GM12878 (cell line): Measurements from ENCODE around the gene ULK4. TPM values are rescaled to one million over a fixed set of nuclear protein-coding genes. Genes with fewer than 3 reads are reported as not detected.

Experiments used
- ATAC-seq: fragments of 200-7000 bp; cut with Tn5 transposase; 3 replicates; pipeline ENCODE4 v1.9.1; 2020; ENCODE audit warnings: mild to moderate bottlenecking, moderate library complexity
- BruUV-seq: library from RNA; stranded (reverse); fragments of 400-500 nt; replicated peaks from 2 replicates; lab custom pipeline; 2021; lab: Mats Ljungman, UMichigan
- CTCF ChIA-PET: fragments of 300-600 bp; sonication (Branson Sonifier 250); formaldehyde crosslinking; extraction: SDS; loops from one replicate; lab custom pipeline; 2021; ENCODE audit warnings: inconsistent platforms; lab: Yijun Ruan, JAX
- POLR2A ChIA-PET: fragments of 350-600 bp; formaldehyde crosslinking; extraction: SDS; loops from one replicate; lab custom pipeline; 2021; ENCODE audit warnings: inconsistent platforms; lab: Charles Lee
- RAD21 ChIA-PET: fragments of 300-600 bp; sonication (Branson Sonifier 250); formaldehyde crosslinking; loops from one replicate; lab custom pipeline; 2023; ENCODE audit warnings: antibody characterized with exemption; ENCODE audit not compliant: unreplicated experiment; lab: Charles Lee
- SMC1A ChIA-PET: fragments of 300-600 bp; sonication (Branson Sonifier 250); formaldehyde crosslinking; loops from one replicate; lab custom pipeline; 2023; ENCODE audit not compliant: unreplicated experiment, uncharacterized antibody; lab: Charles Lee
- DNase-seq: peaks from one replicate; pipeline ENCODE4 v3.0.0-alpha.2; 2011; ENCODE audit warnings: low read depth, low spot score
- FAIRE-seq: peaks from 3 replicates; lab custom pipeline; 2011; peaks lifted over from hg19 to GRCh38; lab: Jason Lieb, UNC
- H2AFZ ChIP-seq: 2 replicates; pipeline ENCODE4 v1.6.0; 2011; ENCODE audit warnings: low read depth, low read length, control low read depth; ENCODE audit not compliant: control insufficient read depth
- H3K27ac ChIP-seq: 2 replicates; pipeline ENCODE4 v1.5.1; 2011; ENCODE audit warnings: control low read depth; ENCODE audit not compliant: control insufficient read depth, insufficient read depth
- H3K27me3 ChIP-seq, 2 experiments: replicated peaks in 1 of 2; 2 replicates each; pipeline versions ENCODE4 v1.6.0 to v1.6.1; 2011; ENCODE audit warnings: low read length in 1 of 2; ENCODE audit not compliant: control insufficient read depth in 2 of 2, insufficient read depth in 2 of 2
- H3K36me3 ChIP-seq, 2 experiments: 2 replicates each; pipeline ENCODE4 v1.5.1; 2011; ENCODE audit warnings: low read length in 1 of 2; ENCODE audit not compliant: control insufficient read depth in 2 of 2, insufficient read depth in 2 of 2
- H3K4me1 ChIP-seq: 2 replicates; pipeline ENCODE4 v1.6.1; 2011; ENCODE audit warnings: mild to moderate bottlenecking, low read length, moderate library complexity, mixed read lengths; ENCODE audit not compliant: control insufficient read depth, insufficient read depth
- H3K4me2 ChIP-seq: 2 replicates; pipeline ENCODE4 v1.6.0; 2011; ENCODE audit warnings: control low read depth; ENCODE audit not compliant: control insufficient read depth, insufficient read depth
- H3K4me3 ChIP-seq: fragments of 200-600 bp; sonication (generic); 2 replicates; pipeline ENCODE4 v1.5.1; 2016
- H3K79me2 ChIP-seq: 2 replicates; pipeline ENCODE4 v1.6.0; 2011; ENCODE audit warnings: low read length; ENCODE audit not compliant: control insufficient read depth, insufficient read depth
- H3K9ac ChIP-seq: 2 replicates; pipeline ENCODE4 v1.8.0; 2011; ENCODE audit warnings: low read length, control low read depth, mixed read lengths; ENCODE audit not compliant: control insufficient read depth, insufficient read depth
- H3K9me3 ChIP-seq: replicated peaks from 3 replicates; pipeline ENCODE4 v1.5.1; 2011; ENCODE audit warnings: mild to moderate bottlenecking, low read length; ENCODE audit not compliant: control insufficient read depth, insufficient read depth
- H4K20me1 ChIP-seq: 2 replicates; pipeline ENCODE4 v1.6.0; 2011; ENCODE audit not compliant: control insufficient read depth, insufficient read depth
- ESRRA ChIP-seq: IDR thresholded peaks from 2 replicates; pipeline ENCODE4 v1.6.1; 2012; ENCODE audit warnings: mild to moderate bottlenecking, low read length, improper control_type of control experiment
- NFYA ChIP-seq: IDR thresholded peaks from 2 replicates; pipeline ENCODE4 v1.6.1; 2011; ENCODE audit warnings: low read depth, mild to moderate bottlenecking, low read length, improper control_type of control experiment, borderline replicate concordance
- NRF1 ChIP-seq: conservative IDR thresholded peaks from 2 replicates; pipeline ENCODE4 v1.6.1; 2011; ENCODE audit warnings: mild to moderate bottlenecking, low read depth, low read length, improper control_type of control experiment
- RB1 ChIP-seq: fragments of 450-650 bp; formaldehyde crosslinking; IDR thresholded peaks from 2 replicates; pipeline ENCODE4 v1.6.1; 2017; ENCODE audit warnings: mild to moderate bottlenecking, borderline replicate concordance
- SREBF2 ChIP-seq: IDR thresholded peaks from 2 replicates; pipeline ENCODE4 v1.6.1; 2012; ENCODE audit warnings: mild to moderate bottlenecking, low read length
- YBX1 ChIP-seq: fragments of 450-650 bp; IDR thresholded peaks from 2 replicates; pipeline ENCODE4 v1.6.1; 2016; ENCODE audit warnings: antibody characterized with exemption
- whole genome bisulfite sequencing: methylation state at CpG from one replicate; pipeline ENCODE4 v1.1.6; 2016; ENCODE audit warnings: low lambda C conversion rate; ENCODE audit not compliant: insufficient replicate concordance, insufficient coverage; ENCODE audit errors: missing lambda C conversion rate; 5-methylcytosine and 5-hydroxymethylcytosine counted together
- in situ Hi-C: fragments of 300-500 bp; cut with MboI; formaldehyde crosslinking; loops from 9 replicates; pipeline ENCODE4 v1.14.3; 2018; ENCODE audit warnings: mixed read lengths
- intact Hi-C: fragments of 100-400 bp; cut with micrococcal nuclease; formaldehyde crosslinking; loops from one replicate; pipeline ENCODE4 v1.14.2; 2022; ENCODE audit not compliant: unreplicated experiment
- polyA plus RNA-seq, 11 experiments: library from polyadenylated mRNA; depleted of rRNA in 4 of 11; unstranded in 6 of 11; stranded (reverse) in 5 of 11; fragments of >200 nt; fragmentation: Nextera tagmentation in 4 of 11; fragmentation: Illumina TruSeq in 1 of 11; extraction: Ambion mirVana in 4 of 11; extraction: Trizol in 1 of 11; gene quantifications; 1 replicate in 1 of 11; 2 replicates in 10 of 11; pipeline versions ENCODE4 v1.2.1 to v1.2.3, GENCODE V29; 2011 to 2016; ENCODE audit warnings: inconsistent platforms in 2 of 11, missing spikeins in 2 of 11, low read depth in 1 of 11
- total RNA-seq, 4 experiments: library from RNA; depleted of rRNA in 3 of 4; stranded (reverse); fragments of >200 nt in 3 of 4; fragmentation: Illumina TruSeq in 1 of 4; extraction: Trizol in 1 of 4; gene quantifications; 2 replicates each; pipeline versions ENCODE4 v1.2.1 to v1.2.3, GENCODE V29; 2013 to 2021
- TF ChIP-seq, protein P1 (sequence below): fragments of 450-650 bp; conservative IDR thresholded peaks from 2 replicates; pipeline ENCODE4 v1.6.1; 2017; ENCODE audit warnings: mild to moderate bottlenecking, moderate library complexity
- TF ChIP-seq, protein P2 (sequence below): IDR thresholded peaks from 2 replicates; pipeline ENCODE4 v1.6.1; 2011; ENCODE audit warnings: mild to moderate bottlenecking, low read depth, low read length, moderate library complexity; ENCODE audit not compliant: insufficient replicate concordance

Gene ULK4
- total and polyA plus RNA-seq, 10 of the 15 experiments (the other 5 are each of a cell fraction or from before 2014, with no cell fraction given), result 3.5 to 7.6 (median 6.3) TPM

DNA sequence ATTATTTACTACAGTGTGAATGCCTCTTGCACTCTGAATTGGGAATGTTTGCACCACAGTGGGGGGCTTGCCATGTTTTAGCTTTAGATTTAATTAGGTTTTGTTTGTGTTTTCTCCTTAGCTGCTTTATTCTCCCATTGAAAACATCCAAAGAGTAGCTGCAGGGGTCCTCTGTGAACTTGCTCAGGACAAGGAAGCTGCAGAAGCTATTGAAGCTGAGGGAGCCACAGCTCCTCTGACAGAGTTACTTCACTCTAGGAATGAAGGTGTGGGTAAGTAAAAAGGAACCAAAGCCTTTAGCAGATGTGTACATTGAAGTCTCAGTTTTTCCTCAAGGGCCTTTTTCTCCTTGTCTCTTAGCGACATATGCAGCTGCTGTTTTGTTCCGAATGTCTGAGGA lies 725.7 kb downstream of the ULK4 start (continued):
- TF ChIP-seq, protein P1, sequence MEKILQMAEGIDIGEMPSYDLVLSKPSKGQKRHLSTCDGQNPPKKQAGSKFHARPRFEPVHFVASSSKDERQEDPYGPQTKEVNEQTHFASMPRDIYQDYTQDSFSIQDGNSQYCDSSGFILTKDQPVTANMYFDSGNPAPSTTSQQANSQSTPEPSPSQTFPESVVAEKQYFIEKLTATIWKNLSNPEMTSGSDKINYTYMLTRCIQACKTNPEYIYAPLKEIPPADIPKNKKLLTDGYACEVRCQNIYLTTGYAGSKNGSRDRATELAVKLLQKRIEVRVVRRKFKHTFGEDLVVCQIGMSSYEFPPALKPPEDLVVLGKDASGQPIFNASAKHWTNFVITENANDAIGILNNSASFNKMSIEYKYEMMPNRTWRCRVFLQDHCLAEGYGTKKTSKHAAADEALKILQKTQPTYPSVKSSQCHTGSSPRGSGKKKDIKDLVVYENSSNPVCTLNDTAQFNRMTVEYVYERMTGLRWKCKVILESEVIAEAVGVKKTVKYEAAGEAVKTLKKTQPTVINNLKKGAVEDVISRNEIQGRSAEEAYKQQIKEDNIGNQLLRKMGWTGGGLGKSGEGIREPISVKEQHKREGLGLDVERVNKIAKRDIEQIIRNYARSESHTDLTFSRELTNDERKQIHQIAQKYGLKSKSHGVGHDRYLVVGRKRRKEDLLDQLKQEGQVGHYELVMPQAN, result no peak
- TF ChIP-seq ESRRA (no peak), NFYA (no peak)

DNA sequence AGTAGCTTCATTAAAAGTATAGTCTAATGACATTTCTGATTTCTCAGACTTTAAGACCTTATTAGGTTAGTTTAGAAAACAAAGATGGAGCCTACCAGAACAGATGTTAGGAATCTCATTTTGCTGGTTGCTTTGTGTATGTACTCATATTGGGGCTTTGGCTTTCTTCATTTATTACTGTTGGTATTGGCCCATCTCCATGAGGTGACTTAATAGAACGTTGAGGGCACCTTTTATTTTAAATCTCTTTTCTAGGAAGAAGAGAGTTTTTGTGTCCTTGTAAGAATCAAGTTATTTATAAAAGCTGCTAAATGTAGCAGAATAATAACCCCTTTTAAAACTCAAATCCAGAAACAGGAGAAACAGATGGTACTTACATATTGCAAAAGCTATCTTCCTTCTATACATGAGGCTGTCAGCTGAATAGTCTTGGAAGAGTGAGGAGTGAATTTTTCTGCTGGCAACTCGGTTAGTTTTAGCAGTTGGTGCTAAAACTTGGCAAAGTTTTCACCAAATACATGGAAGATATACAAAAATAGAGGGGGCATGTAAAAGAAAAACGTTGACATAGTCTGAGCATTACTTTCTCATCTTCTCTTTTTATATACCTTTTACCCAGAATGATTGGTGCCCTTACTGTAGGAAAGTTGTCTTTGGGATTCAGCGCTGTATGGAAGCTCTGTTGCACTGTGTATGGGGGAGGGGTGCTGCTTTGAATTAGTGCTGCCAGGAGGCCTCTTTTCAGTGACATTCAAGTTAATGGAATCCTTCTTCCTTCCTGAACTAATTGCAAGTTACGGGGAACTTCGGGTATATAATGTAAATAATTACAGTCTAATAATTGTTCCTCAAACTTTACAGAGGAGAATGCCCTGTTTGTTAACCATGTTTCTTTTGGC lies 726.8 kb downstream of the ULK4 start:
- ChIA-PET POLR2A (interaction anchor here (0.6 to 1.5 kb wide), 2 partner anchors 9 to 50 kb away, joined by 3 to 4 read pairs; no protein-coding TSS in a partner anchor), SMC1A (interaction anchor here (0.7 to 1.2 kb wide), 2 partner anchors 11 to 15 kb away, joined by 3 to 4 read pairs; no protein-coding TSS in a partner anchor), RAD21 (no interaction called here), CTCF (interaction anchor here (0.9 kb wide), 1 partner anchor 9 kb away, joined by 3 read pairs; no protein-coding TSS in a partner anchor)
- Histone ChIP-seq H3K4me3 (no peak overlapping the region), H3K36me3 (peaks cover 17 to 39% of the 10 kb centered on the region in 2 experiments), H3K27me3 (no peaks in the 10 kb centered on the region), H4K20me1 (0 out of 2 replicates have a peak, but pooled peaks cover 3% of the 10 kb centered on the region), H3K4me2 (no peak overlapping the region), H2AFZ (no peak overlapping the region), H3K79me2 (no peaks in the 10 kb centered on the region; the same call in 1 of the 2 replicates), H3K4me1 (no peaks in the 10 kb centered on the region), H3K9me3 (no peaks in the 10 kb centered on the region), H3K9ac (no peak overlapping the region), H3K27ac (no peak overlapping the region)
- DNase-seq (no peak), FAIRE-seq (no peak), ATAC-seq (no peak)
- WGBS, result 78% methylated on average over 6 of the region's 6 CpGs
- TF ChIP-seq NRF1, result no peak
- TF ChIP-seq RB1, result no peak
- TF ChIP-seq SREBF2, result no peak
- TF ChIP-seq, protein P2, sequence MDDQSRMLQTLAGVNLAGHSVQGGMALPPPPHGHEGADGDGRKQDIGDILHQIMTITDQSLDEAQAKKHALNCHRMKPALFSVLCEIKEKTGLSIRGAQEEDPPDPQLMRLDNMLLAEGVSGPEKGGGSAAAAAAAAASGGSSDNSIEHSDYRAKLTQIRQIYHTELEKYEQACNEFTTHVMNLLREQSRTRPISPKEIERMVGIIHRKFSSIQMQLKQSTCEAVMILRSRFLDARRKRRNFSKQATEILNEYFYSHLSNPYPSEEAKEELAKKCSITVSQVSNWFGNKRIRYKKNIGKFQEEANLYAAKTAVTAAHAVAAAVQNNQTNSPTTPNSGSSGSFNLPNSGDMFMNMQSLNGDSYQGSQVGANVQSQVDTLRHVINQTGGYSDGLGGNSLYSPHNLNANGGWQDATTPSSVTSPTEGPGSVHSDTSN, result no peak
- TF ChIP-seq YBX1, result no peak
- no TSS peak for BruUV-seq
- intact Hi-C loops (loop anchor here (10.0 kb wide), 1 partner anchor 650 kb away; no protein-coding TSS in a partner anchor), in situ Hi-C loops (no loop called here)
